PFSK-1 (cell line): ENCODE results near the gene SALL1.

ENCODE experiments used
- POLR2AphosphoS5 ChIP-seq: IDR thresholded peaks from 2 replicates; pipeline ENCODE4 v1.6.1; 2012; ENCODE audit warnings: low read depth, mild to moderate bottlenecking, control low read depth, low read length, moderate library complexity
- TAF1 ChIP-seq: IDR thresholded peaks from 2 replicates; pipeline ENCODE4 v1.6.1; 2012; ENCODE audit warnings: low read length, control low read depth, borderline replicate concordance; ENCODE audit not compliant: insufficient read depth
- TF ChIP-seq, protein P1 (sequence below), 2 experiments: IDR thresholded peaks; 2 replicates each; pipeline versions ENCODE4 v1.6.1 to v1.8.0; 2011 to 2012; ENCODE audit warnings: low read depth in 2 of 2, low read length in 2 of 2, control low read depth in 1 of 2, inconsistent platforms in 1 of 2, mild to moderate bottlenecking in 1 of 2, moderate library complexity in 1 of 2; ENCODE audit not compliant: insufficient read depth in 1 of 2

DNA sequence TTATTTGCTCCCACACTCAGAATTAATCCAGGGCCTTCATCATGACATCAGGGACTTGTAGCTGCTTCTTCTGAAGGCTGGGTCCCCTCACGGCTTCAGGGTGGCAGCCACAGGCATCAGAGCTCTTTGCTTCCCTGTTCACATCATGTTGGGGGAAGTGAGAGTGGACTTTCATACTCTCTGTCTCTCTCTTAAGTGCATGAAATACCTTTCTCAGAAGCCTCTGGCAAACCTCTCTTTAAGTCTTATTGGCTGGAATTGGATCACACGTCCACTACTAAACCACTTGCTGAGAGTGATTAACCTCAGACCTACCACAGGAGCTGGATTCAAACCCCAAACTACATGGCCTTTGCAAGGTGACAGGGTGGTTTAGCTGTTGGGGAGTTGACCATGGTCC, 17.7 kb upstream of the SALL1 start:
- TF ChIP-seq TAF1 (no peak), POLR2AphosphoS5 (no peak)
- TF ChIP-seq, protein P1, sequence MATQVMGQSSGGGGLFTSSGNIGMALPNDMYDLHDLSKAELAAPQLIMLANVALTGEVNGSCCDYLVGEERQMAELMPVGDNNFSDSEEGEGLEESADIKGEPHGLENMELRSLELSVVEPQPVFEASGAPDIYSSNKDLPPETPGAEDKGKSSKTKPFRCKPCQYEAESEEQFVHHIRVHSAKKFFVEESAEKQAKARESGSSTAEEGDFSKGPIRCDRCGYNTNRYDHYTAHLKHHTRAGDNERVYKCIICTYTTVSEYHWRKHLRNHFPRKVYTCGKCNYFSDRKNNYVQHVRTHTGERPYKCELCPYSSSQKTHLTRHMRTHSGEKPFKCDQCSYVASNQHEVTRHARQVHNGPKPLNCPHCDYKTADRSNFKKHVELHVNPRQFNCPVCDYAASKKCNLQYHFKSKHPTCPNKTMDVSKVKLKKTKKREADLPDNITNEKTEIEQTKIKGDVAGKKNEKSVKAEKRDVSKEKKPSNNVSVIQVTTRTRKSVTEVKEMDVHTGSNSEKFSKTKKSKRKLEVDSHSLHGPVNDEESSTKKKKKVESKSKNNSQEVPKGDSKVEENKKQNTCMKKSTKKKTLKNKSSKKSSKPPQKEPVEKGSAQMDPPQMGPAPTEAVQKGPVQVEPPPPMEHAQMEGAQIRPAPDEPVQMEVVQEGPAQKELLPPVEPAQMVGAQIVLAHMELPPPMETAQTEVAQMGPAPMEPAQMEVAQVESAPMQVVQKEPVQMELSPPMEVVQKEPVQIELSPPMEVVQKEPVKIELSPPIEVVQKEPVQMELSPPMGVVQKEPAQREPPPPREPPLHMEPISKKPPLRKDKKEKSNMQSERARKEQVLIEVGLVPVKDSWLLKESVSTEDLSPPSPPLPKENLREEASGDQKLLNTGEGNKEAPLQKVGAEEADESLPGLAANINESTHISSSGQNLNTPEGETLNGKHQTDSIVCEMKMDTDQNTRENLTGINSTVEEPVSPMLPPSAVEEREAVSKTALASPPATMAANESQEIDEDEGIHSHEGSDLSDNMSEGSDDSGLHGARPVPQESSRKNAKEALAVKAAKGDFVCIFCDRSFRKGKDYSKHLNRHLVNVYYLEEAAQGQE (IDR thresholded peaks at IDR 0.05; ENCODE audit: insufficient read depth in 1 of 2, low read depth in 2 of 2, low read length in 2 of 2) = no peak
